HG03342 (cell line): ENCODE data around the gene THADA.
"Not testable (repeated sequence)": the region's sequence is repeated elsewhere in the genome, so short reads cannot be mapped to it uniquely, and the experiment has no call there.

ENCODE experiments used
- ATAC-seq: cut with Tn5 transposase; IDR thresholded peaks from one replicate; pipeline ENCODE4 v1.9.1; 2021; ENCODE audit warnings: mild to moderate bottlenecking, moderate library complexity; ENCODE audit not compliant: unreplicated experiment

THADA gene

DNA sequence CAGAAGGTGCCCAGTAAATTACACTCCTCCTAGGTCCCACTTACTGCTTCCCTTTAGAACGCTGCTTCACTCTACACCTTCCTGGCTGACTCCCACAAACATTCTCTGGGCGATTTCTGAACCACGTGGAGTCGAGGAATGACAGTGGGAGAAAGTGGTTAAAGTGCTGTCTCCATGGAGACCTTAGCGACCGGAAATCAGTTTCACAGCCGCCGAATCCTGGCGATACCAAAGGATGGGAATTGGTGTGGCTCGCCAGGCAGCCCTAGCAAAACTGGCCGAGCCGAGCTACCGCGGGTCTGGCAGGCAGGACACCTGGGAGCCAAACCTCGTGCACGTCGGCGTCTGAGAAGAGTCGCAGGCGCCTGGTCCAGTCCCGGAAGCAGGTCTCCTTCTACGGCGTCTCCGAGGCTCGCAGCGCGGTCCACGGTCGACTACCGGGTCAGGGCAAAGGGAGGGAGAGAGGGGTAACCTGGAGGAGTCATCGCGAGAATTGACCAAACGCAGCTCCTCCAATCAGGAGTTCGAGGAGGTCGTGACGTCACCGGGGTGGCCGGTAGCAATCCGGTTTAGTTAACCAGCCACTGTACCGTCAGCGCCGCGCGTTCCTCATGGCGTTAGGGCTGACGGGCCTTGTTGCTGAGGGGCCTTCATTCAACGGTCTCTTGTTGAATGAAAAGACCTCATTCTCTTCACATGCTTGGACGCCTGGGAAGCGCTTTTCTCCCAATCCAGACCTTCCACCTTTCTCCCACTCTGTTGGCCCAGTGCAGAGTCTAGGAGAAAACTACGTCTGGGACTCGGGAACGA, at the start of gene THADA:
TSS of gene THADA (minus strand) at position 436 of the 810 bp plus-strand sequence. CDS start 3,646 bp downstream, outside the sequence.
- peak; percentile 97 for ATAC-seq

DNA sequence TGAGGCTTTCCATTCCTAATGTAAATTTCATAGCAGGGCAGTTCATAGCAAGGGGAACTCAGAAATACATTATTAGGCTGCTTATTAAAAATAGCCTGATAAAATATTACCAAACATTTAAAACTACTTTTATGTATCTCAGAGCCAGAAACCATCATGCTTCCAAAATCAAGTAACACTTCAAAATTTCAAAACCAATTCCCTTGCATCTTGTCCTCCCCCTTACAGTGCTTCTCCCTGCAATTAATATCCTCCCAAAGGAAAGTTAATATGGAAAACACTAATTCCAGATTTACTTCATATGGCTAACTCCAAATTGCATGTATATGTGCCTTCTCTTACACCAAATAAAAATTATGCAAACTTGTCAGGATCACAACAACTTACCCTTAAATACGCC, 47.8 kb upstream of the THADA start:
- no peak for ATAC-seq

- ATAC-seq, result no peak
These were observed 46.5 kb upstream of the THADA start for GRCh38 chr2:43642363-43642762.

GRCh38 chr2:43637030-43637803, 41.4 kb upstream of the THADA start, which contains the start of gene PLEKHH2:
Gene PLEKHH2 (plus strand): TSS chr2:43637260. CDS start chr2:43644674, 7,414 bp downstream.
- peak; percentile 100 for ATAC-seq

GRCh38 chr2:43636621-43637020, 40.8 kb upstream of the THADA start:
- no peak for ATAC-seq

GRCh38 chr2:43636153-43636552, 40.3 kb upstream of the THADA start:
- not testable (repeated sequence) for ATAC-seq

DNA sequence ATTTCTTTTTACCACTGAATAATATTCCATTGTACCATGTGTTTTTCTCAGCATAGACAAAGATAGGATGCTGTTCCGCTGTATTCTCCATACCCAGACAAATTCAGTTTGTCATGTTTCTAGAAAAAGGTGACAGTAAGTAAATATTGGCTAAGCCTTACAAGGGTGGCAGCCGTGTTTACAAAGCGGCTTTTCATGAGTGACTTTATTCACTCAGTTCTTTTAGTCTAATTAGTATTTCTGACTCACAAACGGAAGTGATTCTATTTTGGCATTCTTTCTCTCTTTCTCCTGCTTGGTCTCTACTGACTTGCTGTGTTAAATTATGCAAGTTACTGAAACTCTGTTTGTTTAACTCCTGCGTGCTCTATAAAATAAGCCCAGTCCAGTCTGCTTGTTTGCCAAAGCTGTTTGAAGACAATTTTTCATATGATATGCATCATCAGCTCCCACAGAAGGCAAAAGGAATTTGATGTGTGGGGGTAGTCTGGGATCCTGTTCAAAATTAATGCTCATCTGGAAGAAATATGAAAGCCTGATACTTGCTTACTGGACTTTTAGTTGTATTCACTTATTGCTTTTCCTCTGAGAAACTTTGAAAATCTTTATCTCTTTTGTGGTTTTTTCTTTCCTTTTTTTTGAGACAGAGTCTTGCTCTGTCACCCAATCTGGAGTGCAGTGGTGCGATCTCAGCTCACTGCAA, 38.9 kb upstream of the THADA start:
- ATAC-seq, result no peak

- no peak for ATAC-seq
These were observed 35.9 kb upstream of the THADA start for GRCh38 chr2:43631618-43632317.

- ATAC-seq, result no peak
These were observed 27.2 kb upstream of the THADA start for GRCh38 chr2:43622931-43623451.

DNA sequence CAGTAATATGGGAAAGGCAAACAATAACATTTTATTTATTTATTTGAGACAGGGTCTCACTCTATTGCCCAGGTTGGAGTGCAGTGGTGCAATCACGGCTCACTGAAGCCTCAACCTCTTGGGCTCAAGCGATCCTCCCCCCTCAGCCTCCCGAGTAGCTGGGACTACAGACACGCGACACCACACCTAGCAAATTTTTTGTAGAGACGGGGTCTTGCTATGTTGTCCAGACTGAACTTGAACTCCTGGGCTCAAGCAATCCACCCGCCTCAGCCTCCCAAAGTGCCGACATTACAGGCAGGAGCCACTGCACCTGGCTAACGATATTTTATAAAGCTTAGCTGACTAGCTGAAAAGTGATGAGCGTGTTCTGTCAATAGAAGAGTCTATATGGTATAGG, 23.7 kb upstream of the THADA start:
- ATAC-seq, result no peak

DNA sequence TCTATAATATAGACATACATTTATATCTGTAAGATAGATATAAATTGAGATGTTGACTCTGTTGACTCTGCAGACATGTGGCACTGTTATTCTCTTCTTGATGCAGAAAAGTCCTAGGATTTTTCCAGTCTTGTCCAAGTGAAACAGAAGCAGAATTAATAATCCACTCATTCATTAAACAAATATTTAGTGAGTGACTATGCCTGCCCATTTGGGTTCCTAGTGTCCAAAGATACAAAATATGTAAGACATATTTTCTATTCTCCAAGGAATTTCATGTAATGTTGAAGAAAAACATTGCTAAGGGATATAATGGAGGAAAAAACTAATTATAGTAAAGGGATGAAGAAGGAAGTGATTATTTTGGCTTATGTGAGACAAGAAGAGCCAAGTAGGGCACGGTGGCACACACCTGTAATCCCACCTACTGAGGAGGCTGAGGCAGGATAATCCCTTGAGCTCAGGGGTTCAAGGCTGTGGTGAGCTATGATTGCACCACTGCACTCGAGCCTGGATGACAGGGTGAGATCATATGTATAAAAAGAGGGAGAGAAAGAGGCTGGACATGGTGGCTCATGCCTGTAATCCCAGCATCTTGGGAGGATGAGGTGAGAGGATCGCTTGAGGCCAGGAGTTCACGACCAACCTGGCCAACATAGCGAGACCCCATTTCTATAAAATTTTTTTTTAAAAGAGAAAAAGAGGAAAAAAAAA, 21.3 kb upstream of the THADA start:
- no peak for ATAC-seq

- ATAC-seq, result no peak
These were observed 17.1 kb upstream of the THADA start for GRCh38 chr2:43612944-43613343.

DNA sequence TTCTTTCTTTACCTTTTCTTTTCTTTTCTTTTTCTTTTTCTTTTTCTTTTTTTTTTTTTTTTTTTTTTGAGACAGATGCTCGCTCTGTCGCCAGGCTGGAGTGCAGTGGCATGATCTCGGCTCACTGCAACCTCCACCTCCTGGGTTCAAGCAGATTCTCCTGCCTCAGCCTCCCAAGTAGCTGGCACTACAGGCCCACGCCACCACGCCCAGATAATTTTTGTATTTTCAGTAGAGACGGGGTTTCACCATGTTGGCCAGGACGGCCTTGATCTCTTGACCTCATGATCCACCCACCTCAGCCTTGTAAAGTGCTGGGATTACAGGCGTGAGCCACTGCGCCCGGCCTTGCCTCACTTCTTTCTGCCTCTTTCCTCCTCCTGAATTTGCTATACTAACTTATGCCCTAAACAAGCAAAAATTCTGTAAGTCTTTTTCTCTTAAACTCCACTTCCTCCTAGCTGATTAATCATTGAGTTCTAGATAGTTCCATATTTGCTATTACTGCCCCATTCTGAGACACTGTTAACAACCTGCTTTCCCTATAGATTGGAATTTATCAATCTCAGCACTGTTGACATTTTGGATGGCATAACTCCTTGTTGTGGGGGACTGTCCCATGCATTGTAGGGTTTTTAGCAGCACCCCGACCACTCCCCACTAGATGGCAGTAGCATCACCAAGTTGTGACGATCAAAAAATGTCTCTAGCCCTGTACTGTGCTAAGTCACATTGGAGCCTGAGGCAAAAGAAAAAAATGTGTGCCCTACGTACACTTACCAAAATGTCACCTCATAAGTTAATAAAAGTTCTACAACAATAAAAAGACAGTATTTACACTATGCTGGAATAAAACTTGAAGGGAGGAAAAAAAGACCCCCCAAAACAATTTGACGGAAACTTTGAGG, 16.4 kb upstream of the THADA start:
- ATAC-seq, result peak; percentile 90

- ATAC-seq, result no peak
These were observed 14.5 kb upstream of the THADA start for GRCh38 chr2:43610361-43610760.

DNA sequence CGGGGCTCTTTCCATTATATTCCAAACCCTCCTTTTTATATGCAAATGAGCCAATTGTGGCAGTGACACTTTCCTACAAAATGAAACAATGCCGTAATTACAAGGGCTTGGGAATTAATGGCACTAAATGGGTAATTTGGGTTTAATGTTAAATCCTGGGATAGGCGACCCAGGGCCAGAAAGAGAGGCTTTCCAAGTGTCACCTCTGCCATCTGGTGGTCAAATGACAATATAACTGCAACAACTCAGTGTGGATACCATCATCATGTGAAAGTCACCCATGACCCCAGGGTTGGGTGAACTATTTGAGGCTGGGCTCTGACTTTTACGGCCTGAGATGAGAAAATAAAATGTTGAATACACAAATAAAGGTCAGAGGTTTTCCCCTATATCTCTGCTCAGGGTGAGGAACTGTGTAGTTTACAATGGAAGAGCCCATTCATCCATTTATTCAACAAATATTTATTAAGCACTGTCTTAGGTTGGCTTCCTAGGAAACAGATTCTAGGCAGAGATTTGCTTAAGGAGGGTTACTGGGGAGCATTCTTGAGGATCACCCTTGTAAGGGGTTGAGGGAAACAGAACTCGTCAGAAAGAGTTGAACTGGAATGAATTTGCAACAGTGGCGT, 13.6 kb upstream of the THADA start:
- ATAC-seq, result peak; percentile 49

GRCh38 chr2:43605851-43606250, 10.0 kb upstream of the THADA start:
- no peak for ATAC-seq

GRCh38 chr2:43605079-43605655, 9.3 kb upstream of the THADA start:
- no peak for ATAC-seq

DNA sequence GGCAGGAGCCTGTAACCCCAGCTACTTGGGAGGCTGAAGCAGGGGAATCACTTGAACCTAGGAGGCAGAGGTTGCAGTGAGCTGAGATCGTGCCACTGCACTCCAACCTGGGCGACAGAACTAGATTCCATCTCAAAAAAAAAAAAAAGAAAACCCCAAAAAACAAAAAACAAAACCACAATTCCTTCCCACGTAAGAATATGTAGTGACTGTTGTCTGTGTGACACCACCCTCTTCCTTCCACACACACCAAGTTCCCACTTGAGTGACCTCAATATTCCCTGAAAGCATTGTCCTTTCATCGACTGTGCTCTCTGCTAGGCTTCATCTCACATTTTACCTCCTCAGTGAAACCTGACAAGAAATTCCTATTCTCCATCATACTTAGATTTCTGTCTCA, 8.8 kb upstream of the THADA start:
- ATAC-seq, result no peak
